Right lung (tissue), 5 donors: ENCODE measurements around the gene TMA7. TPM values are rescaled to one million over a fixed set of nuclear protein-coding genes. Genes with fewer than 3 reads are reported as not detected.

Source experiments
- DNase-seq, 2 donors: peaks; one replicate each; pipeline ENCODE4 v3.0.0-alpha.2; 2013
- polyA plus RNA-seq, 5 donors: library from polyadenylated mRNA; unstranded; fragments of 120-200 nt; gene quantifications; one replicate each; pipeline versions ENCODE4 v1.2.1 to v1.2.3, GENCODE V29; 2013; ENCODE audit warnings: inconsistent platforms in 1 of 5, low replicate concordance in 1 of 5; ENCODE audit not compliant: insufficient read length in 5 of 5, insufficient read depth in 1 of 5

The TMA7 gene
- polyA plus RNA-seq, 5 donors: 254 to 310 (median 266) TPM

DNA sequence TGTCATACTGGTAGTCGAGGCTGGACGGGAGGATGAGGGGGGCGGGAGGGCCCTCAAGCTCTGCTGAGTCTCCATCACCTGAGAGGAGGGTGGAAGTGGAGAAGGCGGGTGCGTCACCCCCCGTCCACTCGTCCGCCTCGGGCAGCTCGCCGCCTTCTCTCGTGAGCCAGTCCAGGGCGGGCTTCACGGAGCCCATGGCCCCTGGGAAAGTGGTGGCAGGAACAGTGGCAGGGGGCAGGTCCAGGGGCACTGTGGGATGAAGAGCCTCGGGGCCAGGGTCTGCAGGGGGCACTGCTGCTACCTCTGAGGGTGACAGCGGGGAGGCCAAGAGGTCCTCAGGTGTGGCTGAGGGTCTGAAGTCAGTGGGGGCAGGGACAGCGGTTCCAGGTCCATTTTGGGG is 20.5 kb upstream of the TMA7 start:
- DNase-seq: no peak

DNA sequence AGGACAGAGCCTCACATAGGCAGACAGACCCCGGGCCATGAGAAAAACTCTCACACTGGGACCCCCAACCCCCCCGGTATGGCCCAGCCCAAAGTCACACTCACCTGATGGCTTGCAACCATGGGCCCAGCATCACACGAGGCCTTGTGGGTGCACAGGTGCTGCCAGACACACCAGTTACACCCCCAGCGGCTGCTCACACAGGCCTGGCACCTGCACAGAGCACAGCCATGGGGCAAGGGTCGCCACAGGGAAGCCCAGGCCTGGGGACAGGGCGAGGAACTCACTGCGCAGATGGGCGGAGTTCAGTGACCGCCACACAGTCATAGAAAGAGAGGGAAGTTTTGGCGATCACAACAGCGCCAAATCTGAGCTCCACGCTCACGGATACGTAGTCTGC is 19.5 kb upstream of the TMA7 start:
- no peak for DNase-seq

DNA sequence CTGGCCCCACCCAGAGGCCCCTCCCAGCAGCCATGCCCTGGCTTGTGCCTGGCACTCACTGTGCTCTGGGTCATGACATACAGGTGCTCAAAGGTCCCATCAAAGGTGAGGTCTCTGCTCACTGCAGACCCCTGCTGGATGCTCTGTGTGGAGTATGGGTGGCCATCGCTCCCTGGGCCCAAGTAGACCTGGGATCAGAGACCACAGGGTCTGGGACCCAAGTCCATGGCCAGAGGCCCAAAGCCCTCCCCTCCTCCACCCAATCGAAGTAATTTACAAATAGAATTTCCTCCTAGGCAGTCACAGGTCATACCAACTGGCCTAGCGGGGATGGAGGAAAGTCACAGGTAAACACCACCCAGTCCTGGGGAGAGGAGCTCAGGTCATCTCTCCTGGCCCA is 17.8 kb upstream of the TMA7 start:
- no peak for DNase-seq

DNA sequence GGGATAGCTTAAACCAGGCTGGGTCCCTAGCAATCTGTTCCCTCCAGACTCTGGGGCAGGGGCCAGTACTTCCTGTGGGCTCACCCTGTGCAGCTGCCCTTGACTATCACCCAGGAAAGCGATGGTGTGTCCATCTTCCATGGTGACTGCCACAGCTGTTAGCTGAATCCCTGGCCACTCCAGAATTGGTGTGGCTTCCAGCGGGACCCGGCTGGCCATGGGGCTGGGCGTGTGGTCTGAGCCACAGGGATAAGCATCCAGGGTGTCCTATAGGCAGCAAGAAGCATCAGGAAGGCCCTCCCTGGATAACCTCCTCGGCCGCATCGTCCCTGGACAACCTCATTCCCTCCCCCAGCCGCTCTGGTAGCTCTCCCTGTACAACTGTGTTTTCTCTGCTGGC is 17.4 kb upstream of the TMA7 start:
- no peak for DNase-seq

DNA sequence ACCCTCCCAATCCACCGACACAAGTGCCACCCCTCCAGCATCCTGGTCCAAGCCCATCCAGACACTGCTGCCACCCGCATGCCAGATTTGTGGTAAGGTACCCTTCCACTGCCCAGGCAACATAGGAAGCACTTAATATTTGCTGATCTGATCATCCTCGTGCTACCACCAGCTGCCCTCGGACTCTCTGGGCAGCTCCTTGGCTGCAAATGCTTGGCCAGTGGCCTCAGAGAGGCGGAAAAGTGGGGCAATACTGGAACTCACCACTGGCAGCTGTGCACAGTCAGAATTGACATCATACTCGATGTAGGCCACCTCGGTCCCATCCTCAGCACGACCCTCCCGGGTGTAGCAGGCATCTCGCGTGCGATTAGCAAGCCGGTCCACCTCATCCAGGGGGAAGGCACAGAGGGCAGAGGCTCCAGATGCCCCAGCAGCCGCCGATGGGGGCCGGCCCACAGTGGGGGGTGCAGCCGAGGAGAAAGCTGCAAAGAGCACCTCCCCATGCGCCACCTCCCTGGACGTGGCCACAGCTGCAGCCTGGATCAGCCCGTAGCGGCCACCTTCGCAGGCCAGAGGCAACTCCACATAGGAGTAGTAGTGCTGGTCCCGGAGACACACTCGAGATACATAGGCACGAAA is 16.7 kb upstream of the TMA7 start:
- no peak for DNase-seq

DNA sequence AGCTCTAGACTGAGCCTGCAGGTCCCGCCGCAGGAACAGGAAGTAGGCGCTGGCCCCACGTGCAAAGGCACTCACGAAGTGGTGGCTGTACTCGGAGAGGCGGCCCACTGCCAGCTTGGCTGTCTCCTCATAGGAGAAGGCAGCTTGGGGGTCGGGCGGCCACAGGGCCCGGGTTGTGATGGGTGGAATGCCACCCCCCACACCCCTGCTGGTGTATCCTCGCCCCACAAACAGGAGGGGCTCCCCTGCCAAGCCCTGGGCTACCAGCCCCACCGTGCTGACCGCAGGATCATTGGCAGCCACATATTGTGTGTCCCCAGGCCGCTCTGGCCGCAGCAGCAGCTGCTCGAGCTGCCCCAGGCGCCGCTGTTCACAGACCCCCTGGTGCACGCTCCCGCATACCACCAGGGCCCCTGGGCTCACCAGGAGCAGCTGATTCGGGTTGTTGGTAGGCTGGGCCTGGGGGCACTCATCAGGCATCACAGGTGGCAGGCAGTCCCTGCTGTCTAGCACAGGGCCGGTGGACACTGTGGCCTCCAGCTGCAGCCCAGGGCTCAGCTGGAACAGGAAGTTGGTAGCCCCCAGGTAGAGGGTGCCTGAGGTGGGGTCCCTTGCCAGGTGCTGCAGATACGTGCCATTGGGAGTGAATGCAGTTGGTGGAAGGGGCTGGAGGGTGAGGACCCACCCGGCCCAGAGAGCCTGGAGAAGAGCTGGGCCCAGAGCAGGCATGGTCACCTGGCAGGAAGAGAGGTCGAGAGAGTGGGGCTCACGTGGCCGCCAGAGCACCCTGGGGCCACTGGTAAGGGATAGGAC is 16.0 kb upstream of the TMA7 start:
- DNase-seq: no peak

DNA sequence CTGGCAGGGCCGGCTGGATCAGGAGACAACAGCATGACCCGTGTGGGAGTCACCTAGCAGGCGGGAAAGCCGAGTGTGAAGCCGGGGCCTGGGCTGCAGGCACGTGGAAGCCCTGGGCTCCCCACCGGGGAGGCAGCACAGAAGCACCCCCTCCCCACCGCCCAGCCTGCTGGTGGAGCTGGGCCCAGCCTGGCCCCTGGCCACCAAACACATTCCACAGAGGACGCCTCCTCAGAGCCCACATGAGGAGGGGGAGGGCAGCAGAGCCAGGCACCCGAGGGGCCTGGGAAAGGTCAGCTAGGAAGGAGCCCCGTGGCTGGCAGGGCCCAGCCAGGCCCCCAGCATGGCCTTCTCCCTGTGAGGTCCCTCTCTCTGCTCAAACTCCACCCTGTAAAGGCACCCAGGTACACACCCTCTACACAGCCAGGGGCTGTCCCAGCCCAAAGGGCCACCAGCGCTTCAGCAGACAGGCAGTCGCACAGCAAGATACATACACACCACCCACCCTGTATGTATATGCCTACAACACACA is 14.7 kb upstream of the TMA7 start:
- peak in 1 of 2 donors; percentile 47 for DNase-seq

DNA sequence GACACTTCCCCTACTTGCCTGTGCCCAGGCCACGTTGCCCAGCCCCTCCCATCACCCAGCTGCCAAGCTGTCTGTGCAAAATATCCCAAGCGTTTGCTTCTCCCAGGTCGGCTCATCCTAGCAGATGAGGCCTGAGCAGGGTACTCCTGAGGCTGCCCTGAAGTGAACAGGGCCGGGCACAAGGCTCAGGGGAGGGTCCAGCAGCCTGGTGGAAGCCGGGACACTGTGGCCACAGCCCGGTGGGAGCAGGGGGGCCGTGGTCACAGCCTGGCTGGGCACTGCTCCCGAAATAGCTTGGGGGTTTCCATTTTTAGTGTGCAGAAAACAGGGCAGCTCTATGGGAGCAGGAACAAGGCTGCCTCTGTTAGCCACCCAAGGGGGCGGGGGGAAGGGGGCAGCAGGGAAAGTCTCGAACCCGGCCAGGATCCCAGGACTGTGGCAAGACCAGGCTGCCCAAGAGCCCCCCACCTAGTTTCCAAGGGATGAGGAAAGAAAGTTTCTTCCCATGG is 13.6 kb upstream of the TMA7 start:
- no peak for DNase-seq

DNA sequence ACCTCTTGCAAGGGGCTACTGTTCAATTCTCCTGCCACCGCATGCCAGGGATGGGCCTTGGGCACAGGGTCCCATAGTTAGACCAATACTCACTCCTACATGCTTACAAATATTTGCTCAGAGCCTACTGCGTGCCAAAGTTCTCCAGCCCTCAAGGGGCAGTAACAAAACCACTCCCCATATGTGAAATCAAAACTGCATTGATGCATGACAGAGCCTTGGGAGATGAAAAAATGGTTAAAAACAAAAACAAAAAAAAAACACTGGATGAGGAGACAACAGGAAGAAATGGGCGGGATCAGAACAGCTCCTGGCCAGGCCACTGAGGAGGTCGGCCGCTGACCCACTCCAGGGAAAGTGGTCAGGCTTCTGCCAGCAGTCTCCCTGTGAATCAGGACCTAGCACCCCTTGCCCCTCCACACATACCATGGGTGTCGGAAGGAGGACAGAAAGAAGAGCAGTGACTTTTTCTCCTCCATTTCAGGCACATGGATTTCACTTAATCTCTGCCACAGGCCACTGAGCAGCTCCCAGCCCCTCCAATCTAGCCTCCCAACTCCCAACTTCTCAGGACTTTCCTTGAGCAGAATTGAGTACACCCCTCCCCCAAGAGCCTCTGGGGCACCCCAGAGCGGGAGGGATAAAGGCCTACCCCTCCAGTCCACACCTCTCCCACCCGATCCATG is 13.0 kb upstream of the TMA7 start:
- no peak for DNase-seq

DNA sequence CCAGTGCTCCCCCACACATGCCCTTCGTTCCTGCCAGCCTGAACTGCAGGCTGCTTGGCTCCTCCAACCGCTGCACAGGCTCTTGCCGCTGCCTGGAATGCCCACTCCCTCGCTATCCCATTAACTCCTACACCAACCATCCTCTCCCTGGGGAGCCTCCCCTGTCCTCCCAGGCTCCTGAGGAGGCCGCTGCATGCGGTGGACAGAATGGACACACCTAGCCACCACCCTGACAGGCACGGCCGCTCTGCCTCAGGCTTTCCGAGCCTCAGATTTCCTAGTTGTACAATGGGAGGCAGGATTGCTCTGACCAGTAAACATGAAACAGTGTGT is 12.5 kb upstream of the TMA7 start:
- no peak for DNase-seq

DNA sequence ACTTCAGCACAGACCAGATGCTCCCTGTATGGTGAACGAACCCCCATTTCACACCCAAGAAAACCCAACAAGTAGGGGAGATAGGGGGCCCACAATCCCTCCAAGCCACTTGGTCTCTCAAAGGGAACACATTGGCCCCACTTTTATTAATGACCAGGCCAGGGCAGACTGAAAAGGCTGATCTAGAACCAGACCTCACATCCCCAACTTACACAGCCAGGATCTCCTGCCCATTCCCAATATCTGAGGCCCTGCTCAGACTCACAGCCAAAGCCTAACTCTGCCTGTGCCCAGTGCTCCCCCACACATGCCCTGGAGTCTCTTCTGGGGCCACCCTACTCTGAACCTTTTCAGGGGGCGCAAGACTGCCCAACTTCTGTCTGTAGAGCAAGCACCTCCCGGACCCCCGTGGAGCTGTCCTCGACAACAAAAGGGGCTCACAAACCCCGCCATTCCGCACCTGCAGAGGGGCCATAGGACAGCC is 11.9 kb upstream of the TMA7 start:
- no peak for DNase-seq

DNA sequence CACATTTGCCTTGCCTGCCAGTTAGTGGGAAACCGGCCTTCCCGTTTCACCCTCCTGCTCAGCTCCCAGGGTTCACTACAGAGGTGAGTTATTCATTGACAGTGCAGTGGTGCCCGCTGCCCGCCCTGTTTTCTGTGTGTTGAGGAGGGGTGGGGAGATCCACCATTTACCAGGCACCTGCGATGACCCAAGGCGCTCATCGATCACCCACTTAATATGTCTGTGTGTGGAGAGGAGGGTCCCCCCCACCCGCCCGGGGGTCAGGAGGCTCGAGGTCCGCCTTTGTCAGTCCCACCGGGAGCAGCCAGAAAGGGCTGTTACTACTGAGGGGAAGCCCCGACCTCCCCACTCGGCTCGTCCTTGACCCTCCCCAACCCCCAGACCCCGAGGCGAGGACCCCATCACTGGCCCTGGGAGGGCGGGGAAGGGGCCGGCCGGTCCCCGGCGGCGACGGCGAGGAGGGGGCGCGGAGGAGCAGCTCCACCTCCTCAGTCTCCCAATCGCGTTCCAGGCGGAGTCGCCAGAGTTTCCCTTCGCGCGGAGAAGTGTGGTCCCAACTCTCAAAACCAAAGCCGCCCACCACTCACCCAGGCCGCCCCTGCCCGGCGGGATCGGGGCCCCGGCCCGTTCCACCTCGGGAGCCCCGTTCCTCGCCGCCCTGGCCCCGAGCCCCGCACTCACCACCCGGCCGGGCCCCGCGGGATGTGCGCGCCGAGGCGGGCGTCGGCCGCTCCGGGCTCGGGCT is 11.3 kb upstream of the TMA7 start:
- peak; percentile 64 to 67 for DNase-seq

DNA sequence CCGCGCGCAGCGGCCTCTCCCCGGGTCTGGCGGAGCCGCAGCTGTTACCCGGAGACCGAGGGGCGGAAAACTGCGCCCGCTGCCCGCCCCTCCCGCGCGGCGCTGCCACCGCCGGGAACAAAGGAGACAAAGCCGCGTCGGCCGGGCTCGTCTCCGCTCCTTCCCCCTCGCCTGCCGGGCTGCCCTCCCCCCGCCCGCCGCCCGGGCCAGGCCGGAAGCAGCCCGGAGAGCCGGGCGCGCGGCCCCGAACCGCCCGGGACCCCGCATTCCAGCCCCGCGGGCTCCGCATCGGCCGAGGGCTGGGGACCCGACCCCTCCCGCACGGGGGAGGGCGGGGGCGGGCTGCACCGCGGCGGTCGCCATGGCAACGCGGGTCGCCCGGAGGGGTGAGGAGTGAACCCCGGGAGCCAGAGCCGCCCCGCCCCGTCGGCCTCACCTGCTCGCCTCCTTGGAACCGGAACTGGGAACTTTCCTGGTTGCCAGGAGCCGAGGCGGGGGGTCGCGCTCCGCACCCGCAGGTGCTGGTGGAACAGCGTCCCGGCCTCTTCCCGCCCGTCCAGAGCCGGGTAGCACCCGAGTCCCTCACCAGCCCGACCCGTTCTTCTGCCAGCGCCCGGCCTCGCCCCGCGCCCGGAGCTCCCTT is 10.6 kb upstream of the TMA7 start:
- DNase-seq: peak; percentile 45 to 56

DNA sequence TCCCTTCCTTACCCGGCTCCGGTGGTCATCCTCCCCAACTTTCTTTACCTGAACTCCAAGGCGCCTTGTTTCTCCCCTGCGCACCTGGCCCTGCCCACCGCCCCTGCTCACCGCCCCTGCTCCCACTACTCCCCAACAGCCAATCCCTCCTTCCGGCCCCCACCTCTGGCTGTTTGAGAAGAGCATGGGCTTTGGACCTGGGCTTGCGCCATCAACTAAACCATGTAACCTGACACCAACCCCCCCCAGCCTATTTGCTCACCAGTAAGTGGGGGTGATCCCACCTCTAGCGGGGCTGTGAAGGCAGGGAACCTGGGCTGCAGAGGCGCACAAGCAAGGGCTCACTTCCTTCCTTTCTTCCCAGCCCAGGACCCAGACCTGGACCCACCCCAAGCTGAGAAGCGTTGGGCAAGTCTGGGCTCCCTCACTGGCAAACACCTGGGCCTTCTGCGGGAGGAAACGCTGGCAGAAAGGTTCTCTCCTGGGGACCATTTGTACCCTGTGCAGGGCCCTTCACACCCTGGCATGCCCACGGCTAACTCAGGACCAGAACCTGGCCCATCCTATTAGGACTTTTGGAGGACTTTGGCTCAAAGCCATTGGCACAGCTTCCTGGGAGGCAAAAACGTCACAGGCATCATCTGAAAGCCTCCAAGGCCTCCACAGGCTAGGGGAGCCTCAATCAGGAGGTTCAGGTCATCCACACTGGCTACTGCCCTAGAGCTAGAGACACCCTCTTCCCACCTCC is 9.9 kb upstream of the TMA7 start, which contains the start of gene PLXNB1:
TSS of gene PLXNB1 (minus strand) at position 127 of the 748 bp plus-strand sequence. CDS start 5,475 bp downstream, outside the sequence.
- DNase-seq: peak; percentile 83 to 85

DNA sequence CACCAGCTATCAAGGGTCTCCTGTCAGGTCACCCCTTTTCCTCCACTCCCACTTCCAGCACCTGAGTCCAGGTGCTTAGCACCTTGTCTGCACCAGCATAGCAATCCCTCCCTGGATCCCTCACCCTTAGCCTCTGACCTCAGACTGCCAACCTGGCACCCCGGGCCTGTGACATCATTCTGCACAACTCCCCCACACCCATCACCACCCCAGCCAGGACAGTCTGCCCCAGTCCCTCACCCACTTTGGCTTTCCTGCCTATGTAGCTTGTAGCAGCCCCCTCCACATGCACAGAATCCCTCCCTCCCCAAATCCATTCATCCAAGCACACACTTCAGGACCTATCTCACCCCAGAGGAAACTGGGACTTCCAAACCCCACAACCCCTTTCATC is 9.4 kb upstream of the TMA7 start:
- DNase-seq: no peak

DNA sequence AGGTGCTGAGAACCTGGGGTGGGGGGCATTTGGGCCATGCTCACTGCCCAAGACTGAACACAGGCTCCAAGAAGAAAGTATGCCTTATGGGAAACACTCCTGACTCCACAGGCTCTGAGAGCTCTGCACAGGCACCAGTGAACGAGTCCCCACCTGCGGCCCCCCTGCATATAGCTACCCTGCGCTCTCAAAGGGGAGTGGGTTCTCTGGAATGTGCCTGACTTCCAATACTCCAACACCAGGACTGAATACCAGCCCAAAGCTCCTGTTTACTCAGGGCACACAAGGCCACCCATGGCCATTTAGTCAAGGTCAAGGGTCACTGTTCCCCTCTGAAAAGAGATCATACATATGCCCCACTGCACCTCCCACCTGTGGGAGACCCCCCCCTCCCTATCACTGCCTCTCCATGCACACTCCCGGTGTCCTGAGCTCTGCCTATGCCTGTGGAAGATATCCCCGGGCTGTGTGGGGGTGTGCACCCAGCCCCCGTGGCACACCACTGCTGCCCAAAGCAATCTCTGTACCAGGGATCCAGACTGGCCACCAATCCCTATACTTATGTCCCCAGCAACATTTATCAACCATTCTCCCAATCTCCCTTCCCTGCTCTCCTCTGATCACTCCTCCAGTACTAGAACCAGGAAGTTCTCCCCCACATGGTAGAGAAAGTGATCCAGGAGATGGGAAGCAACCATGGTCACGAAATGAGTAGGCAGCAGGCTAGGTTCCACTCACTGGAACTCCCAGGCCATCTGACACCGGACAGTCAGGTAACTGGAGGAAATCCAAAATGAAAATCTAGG is 8.6 kb upstream of the TMA7 start:
- no peak for DNase-seq

DNA sequence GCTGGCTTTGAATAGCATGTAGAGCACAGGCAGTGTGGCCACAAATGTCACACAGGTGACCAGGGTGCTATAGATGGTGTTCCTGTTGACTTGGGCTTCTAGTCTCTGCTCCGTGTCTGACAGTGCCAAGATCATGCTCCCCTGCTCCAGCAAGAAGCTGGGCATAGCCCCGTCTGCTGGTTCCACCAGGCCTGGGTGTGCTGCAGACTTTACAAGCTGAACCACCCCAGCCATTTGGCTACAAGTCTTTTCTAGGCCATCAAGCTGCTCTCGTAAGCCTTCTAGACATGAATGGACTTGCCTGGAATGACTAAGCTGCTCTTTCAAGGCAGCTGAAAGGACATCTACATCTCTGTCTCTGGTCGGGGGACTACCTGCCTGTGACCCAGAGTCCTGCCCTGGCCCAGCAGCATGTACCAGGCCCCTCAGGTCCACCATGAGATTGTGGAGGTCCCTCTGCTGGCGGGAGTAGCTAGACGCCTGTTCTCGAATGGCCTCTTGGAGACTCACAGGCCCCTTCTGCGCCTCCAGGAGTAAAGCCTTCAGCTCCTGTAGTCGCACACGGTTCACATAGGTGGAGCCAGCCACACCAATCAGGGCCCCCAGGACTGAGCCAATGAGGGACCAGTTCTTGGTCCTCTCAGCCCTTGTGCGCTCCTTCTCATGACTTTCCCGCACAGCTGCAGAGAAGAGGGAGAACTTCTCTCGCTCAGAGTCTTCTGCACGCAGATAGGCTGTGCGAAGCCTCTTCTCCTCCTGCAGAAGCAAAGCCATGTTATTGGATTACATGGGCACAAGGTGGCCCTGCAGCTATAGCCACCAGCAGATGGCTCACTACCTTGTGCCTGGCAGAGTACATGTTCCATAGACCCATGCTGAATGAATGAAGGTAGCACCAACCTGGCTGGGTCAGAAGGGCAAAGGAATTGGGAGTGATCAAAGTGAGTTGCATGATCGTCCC is 7.4 kb upstream of the TMA7 start:
- DNase-seq: no peak

DNA sequence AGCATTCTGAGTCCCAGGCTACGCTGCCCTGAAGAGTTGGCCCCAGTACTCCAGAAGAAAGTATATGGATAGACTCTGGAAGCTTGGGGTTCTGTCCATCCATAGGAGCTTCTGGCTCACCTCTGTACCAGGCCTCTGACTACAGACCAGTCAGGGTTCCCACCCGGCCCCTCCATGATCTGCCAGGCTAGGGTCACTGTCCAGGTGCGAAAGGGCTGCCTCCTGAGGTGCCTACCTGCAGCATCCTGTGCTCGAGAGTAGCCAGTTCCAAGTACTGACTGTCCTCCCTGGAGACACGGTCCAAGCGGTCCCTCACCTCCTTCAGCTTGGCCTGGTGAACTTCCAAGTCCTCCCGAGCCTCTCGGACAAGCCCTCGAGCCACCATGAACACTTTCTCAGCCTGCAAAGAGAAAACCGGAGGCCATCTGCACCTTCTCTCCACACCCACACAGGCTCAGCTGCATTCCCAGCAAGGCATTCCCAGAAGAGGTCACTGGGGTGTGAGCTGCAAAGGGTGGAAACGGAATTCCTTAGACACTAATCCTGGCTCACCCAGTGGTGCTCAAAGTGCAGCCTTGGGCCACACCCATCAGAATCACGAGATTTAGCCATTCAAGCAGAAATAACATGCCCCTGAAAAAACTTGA is 6.5 kb upstream of the TMA7 start:
- DNase-seq: no peak
